Large intestine (tissue), 3 donors: ENCODE data around the gene CFAP74. TPM values are rescaled to one million over a fixed set of nuclear protein-coding genes. Genes with fewer than 3 reads are reported as not detected.
"Not testable (repeated sequence)": the region's sequence is repeated elsewhere in the genome, so short reads cannot be mapped to it uniquely, and the experiment has no call there.

ENCODE experiments used
- DNase-seq, 2 donors: peaks; one replicate each; pipeline versions ENCODE4 v3.0.0 to v3.0.0-alpha.2; 2013
- H3K27ac ChIP-seq: one replicate; pipeline ENCODE4 v1.5.1; 2013; ENCODE audit warnings: low read length
- H3K27me3 ChIP-seq: 2 replicates; pipeline ENCODE4 v1.6.1; 2013; ENCODE audit warnings: low read length; ENCODE audit not compliant: control insufficient read depth, insufficient read depth
- H3K36me3 ChIP-seq: 2 replicates; pipeline ENCODE4 v1.6.1; 2013; ENCODE audit warnings: low read length; ENCODE audit not compliant: control insufficient read depth, insufficient read depth
- H3K4me1 ChIP-seq: one replicate; pipeline ENCODE4 v1.6.1; 2013; ENCODE audit warnings: low read length; ENCODE audit not compliant: control insufficient read depth, insufficient read depth
- H3K4me3 ChIP-seq: one replicate; pipeline ENCODE4 v1.5.1; 2013; ENCODE audit warnings: low read length
- H3K9me3 ChIP-seq: one replicate; pipeline ENCODE4 v1.6.1; 2013; ENCODE audit warnings: mild to moderate bottlenecking, low read depth, low read length, moderate library complexity; ENCODE audit not compliant: control insufficient read depth
- WGBS: methylation state at CpG from one replicate; pipeline ENCODE4 v1.1.5; 2013; ENCODE audit warnings: low lambda C conversion rate; ENCODE audit not compliant: insufficient coverage; 5-methylcytosine and 5-hydroxymethylcytosine counted together
- polyA plus RNA-seq: library from polyadenylated mRNA; unstranded; fragments of 120-200 nt; gene quantifications from one replicate; pipeline ENCODE4 v1.2.1, GENCODE V29; 2013

The CFAP74 gene
- polyA plus RNA-seq, 1 donor = 1.4 TPM

DNA sequence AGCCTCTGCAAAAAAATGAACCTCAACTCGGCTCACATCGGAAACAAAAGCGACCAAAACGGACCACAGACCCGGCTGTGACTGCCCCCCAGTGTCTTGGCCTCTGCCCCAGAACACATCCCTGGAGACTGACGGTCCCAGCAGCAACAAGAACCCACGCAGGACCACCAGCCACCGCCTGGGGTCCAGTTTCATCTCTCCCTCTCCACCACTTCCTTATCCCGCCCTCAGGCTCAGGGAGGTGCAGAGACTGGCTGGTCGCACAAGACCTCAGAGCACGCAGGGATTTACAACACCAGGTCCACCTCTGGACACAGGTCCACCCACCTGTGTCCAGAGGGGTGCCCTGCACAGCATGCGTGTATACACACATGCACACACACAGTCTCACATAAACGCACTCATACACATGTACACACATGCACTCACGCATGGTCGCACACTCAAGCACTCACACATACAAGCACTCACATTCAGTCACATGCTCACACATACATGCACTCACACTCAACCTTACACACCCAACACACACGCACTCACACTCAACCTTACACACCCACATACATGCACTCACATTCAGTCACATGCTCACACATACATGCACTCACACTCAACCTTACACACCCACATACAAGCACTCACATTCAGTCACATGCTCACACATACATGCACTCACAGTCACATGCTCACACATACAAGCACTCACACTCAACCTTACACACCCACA lies 65.9 kb downstream of the CFAP74 start:
- WGBS = no CpG with 5 or more reads among the region's 16 CpGs
- H3K36me3 ChIP-seq = no peaks in the 10 kb centered on the region
- H3K9me3 ChIP-seq = peaks cover 4% of the 10 kb centered on the region
- H3K27ac ChIP-seq = no peak overlapping the region
- H3K4me1 ChIP-seq = peaks cover 6% of the 10 kb centered on the region
- no peak for DNase-seq
- H3K4me3 ChIP-seq = no peak overlapping the region
- H3K27me3 ChIP-seq = no peaks in the 10 kb centered on the region

DNA sequence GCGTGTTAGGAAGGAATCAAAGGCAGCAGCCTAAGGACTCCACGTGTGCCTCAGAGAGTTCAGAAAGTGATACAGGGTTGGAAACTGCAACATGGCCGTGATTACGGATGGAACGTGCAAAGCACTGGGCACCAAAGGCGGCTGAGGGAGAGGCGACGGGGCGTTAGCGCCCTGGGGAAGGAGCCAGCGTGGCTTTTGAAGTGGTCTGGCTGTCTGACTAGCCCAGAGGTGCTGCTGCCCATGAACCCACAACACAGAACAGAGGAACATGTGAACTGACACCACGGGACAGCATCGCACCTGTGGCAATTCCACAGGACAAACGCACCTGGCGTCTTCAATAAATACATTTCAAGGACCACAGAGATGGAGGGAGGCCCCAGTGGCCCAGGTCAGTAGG lies 66.5 kb downstream of the CFAP74 start:
- Histone ChIP-seq H3K9me3 (peaks cover 4% of the 10 kb centered on the region), H3K27me3 (no peaks in the 10 kb centered on the region), H3K27ac (no peak overlapping the region), H3K4me3 (no peak overlapping the region), H3K4me1 (no peaks in the 10 kb centered on the region), H3K36me3 (no peaks in the 10 kb centered on the region)
- WGBS = no CpG with 5 or more reads among the region's 15 CpGs
- DNase-seq = no peak

DNA sequence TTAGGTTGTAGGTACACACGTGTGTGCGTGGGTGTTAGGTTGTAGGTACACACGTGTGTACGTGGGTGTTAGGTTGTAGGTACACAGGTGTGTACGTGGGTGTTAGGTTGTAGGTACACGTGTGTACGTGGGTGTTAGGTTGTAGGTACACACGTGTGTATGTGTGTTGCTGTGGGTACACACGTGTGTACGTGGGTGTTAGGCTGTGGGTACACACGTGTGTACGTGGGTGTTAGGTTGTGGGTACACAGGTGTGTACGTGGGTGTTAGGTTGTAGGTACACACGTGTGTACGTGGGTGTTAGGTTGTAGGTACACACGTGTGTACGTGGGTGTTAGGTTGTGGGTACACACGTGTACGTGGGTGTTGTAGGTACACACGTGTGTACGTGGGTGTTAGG lies 68.7 kb downstream of the CFAP74 start:
- DNase-seq, H3K27ac ChIP-seq, H3K36me3 ChIP-seq, H3K4me1 ChIP-seq, H3K27me3 ChIP-seq, H3K4me3 ChIP-seq, H3K9me3 ChIP-seq: not testable (repeated sequence)
- WGBS = no CpG with 5 or more reads among the region's 21 CpGs

DNA sequence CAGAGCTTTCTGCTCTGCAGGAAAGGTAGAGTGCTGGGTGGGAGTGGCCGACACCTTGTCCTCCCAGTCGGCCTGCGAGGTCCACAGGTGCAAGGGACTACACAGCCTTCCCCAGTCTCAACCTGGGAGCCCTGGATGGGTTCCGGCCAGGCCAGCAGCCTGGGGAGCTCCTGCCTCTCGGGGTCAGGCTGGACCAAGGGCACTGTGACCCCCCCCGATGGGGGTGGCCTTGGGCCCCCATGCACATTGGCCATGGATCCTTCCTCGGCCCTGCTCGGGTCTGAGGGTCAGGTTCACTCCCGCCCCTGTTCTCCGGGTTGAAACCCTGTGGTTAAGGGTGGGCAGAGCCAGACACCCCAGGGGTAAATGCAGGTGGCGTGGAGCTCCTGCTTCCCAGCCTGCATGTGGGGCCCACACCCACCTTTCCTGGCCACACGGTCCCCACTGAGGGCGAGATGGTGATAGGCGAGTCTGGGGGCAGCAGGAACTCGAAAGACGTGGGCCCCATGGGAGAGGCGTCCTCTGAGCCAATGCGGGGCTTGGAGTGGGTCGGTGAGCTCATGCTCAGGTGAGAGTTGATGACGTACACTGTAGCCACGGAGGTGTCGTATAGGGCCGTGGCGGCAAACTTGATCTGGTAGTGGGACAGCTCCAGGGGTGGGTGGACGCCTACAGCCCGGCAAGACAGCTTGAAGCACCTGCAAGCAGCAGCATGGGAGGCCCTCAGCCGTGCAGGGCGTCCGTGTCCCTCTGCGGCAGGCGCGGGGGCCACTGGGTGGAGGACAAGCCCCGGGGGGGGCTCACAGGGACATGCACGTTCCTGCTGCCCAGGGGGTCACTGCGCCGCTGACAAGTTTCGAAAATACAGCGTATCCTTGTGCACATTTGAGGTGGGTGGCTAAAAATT lies 73.7 kb downstream of the CFAP74 start:
- H3K27ac ChIP-seq = no peak overlapping the region
- DNase-seq = no peak
- no peaks in the 10 kb centered on the region for H3K4me1 ChIP-seq
- no peaks in the 10 kb centered on the region for H3K27me3 ChIP-seq
- H3K4me3 ChIP-seq = no peak overlapping the region
- no CpG with 5 or more reads among the region's 38 CpGs for WGBS
- peaks cover 11% of the 10 kb centered on the region for H3K9me3 ChIP-seq
- H3K36me3 ChIP-seq = no peaks in the 10 kb centered on the region

- DNase-seq = no peak
These were observed 74.4 kb downstream of the CFAP74 start for GRCh38 chr1:1929102-1929638.

DNA sequence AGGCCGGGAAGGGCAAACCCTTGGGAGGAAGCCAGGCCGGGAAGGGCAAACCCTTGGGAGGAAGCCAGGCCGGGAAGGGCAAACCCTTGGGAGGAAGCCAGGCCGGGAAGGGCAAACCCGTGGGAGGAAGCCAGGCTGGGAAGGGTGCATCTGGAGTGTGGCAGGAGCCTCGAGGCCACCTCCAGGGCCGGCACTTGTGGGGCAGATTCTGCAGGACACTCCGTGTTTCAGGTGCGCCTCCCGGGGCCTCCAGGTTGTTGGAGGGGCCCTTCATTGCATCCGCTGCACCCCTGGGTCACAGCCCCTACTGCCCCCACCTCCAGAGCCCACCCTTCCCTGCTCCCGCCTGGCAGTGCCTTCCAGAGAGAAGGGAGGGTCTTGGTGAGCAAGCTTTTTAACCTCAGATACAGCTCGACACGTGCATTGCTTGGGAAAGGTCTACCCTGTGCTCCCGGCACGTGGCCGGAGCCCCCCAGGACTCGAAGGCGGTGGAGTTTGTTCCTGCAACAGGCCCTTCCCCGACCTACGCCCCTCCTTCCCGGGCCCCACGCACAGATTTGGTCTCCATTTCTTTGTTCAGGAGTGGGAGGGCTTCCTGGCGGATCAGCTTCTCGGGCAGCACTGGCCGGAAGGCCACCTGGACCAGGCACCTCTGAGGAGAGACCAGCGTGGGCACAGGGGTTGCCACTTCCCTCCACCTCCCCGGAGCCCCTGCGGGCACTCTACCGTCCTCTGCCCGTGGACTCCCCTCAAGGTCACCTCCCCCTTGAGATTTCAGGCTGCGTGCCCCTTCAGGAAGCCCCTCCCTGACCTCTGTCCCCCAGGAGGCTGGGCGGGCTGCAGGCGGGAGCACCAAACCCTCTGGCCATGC lies 75.1 kb downstream of the CFAP74 start:
- Histone ChIP-seq H3K9me3 (peaks cover 11% of the 10 kb centered on the region), H3K4me1 (peaks cover 4% of the 10 kb centered on the region), H3K4me3 (no peak overlapping the region), H3K27ac (no peak overlapping the region), H3K36me3 (no peaks in the 10 kb centered on the region), H3K27me3 (no peaks in the 10 kb centered on the region)
- WGBS = no CpG with 5 or more reads among the region's 34 CpGs
- DNase-seq = no peak

More at GRCh38 chr1:1929102-1929638, 74.4 kb downstream of the CFAP74 start:
- Histone ChIP-seq H3K9me3 (peaks cover 11% of the 10 kb centered on the region), H3K27ac (no peak overlapping the region), H3K36me3 (no peaks in the 10 kb centered on the region), H3K27me3 (no peaks in the 10 kb centered on the region), H3K4me3 (no peak overlapping the region), H3K4me1 (no peaks in the 10 kb centered on the region)
- no CpG with 5 or more reads among the region's 10 CpGs for WGBS

DNA sequence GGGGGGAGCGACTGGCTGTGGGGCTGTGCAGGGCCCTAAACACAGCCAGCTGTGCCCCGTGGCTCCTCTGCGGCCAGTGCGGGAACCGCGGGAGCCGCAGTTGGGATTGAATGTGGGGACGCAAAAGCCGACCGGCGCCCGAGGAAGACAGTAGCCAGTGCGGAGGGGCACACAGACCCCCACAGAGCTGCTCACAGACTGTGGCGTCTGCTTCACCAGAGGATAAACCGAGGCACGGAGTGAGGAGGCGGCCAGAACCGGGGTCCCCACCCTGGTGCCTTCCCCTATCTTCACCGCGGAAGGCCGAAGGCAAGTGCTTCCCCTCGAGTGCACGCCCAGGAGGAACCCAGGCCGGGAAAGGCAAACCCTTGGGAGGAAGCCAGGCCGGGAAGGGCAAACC lies 75.8 kb downstream of the CFAP74 start:
- Histone ChIP-seq H3K4me1 (peaks cover 11% of the 10 kb centered on the region), H3K27me3 (no peaks in the 10 kb centered on the region), H3K36me3 (no peaks in the 10 kb centered on the region), H3K27ac (no peak overlapping the region), H3K4me3 (no peak overlapping the region), H3K9me3 (peaks cover 11% of the 10 kb centered on the region)
- DNase-seq = no peak
- WGBS = no CpG with 5 or more reads among the region's 25 CpGs

GRCh38 chr1:1926886-1927660 lies 76.5 kb downstream of the CFAP74 start:
- no peak for DNase-seq
- no peaks in the 10 kb centered on the region for H3K36me3 ChIP-seq
- no peaks in the 10 kb centered on the region for H3K27me3 ChIP-seq
- no peak overlapping the region for H3K4me3 ChIP-seq
- H3K9me3 ChIP-seq = peaks cover 11% of the 10 kb centered on the region
- no peak overlapping the region for H3K27ac ChIP-seq
- no CpG with 5 or more reads among the region's 21 CpGs for WGBS
- H3K4me1 ChIP-seq = peaks cover 17% of the 10 kb centered on the region

GRCh38 chr1:1926346-1926811 lies 77.2 kb downstream of the CFAP74 start:
- DNase-seq = no peak
- no CpG with 5 or more reads among the region's 26 CpGs for WGBS
- peaks cover 11% of the 10 kb centered on the region for H3K9me3 ChIP-seq

More at GRCh38 chr1:1926346-1926811, 77.2 kb downstream of the CFAP74 start:
- Histone ChIP-seq H3K27me3 (no peaks in the 10 kb centered on the region), H3K4me1 (peaks cover 24% of the 10 kb centered on the region), H3K27ac (no peak overlapping the region), H3K36me3 (no peaks in the 10 kb centered on the region), H3K4me3 (no peak overlapping the region)
